ENCODE measurements around the gene CILP. TPM values are rescaled to one million over a fixed set of nuclear protein-coding genes. Genes with fewer than 3 reads are reported as not detected.

Gene CILP
- 1 to 10 TPM; 1.4 to 8.5 TPM for total RNA-seq
- 1 to 10 TPM; 1.5 to 2.6 (median 1.6) TPM for polyA plus RNA-seq (ENCODE audit: insufficient read length in 6 of 6)
- long read RNA-seq, donor 1 = 0 reads
- long read RNA-seq, donor 2 = 0 reads
- long read RNA-seq, donor 3 = 0 reads
- long read RNA-seq, donor 4, full-length matches to known transcripts = 1 of 2 reads
- long read RNA-seq, donor 4, partial matches to known transcripts = 0 of 2 reads
- long read RNA-seq, donor 4, other reads (novel, unspliced or antisense) = 1 of 2 reads
- long read RNA-seq, donor 5 = 0 reads
- long read RNA-seq, donor 6 = 0 reads
- long read RNA-seq, donor 7 = 0 reads
- long read RNA-seq, donor 8 = 0 reads
- long read RNA-seq, donor 9 = 0 reads
- long read RNA-seq, donor 10, partial matches to known transcripts = 0 of 1 reads
- long read RNA-seq, donor 10, other reads (novel, unspliced or antisense) = 1 of 1 reads
- long read RNA-seq, donor 11 = 0 reads
- long read RNA-seq, donor 12 = 0 reads

GRCh38 chr15:65210770-65211481, at the start of gene CILP:
TSS of gene CILP (minus strand) at chr15:65211473. CDS start at chr15:65209755, 1,718 bp downstream.
- ATAC-seq = no peak
- DNase-seq = no peak
- peaks cover 0 to 9% of the 10 kb centered on the region in 2 donors for H3K4me1 ChIP-seq
- H3K27ac ChIP-seq = no peak within 1 kb of the TSS
- H3K9me3 ChIP-seq = no peaks in the 10 kb centered on the region
- H3K4me3 ChIP-seq = no peak within 1 kb of the TSS
- no peaks in the 10 kb centered on the region for H3K27me3 ChIP-seq
- intact Hi-C loops (cut with DNase I) = no loop called here
- no peaks in the 10 kb centered on the region for H3K36me3 ChIP-seq
- TF ChIP-seq CTCF (IDR thresholded peaks at IDR 0.05) = no peak

GRCh38 chr15:65260968-65261367, 49.7 kb upstream of the CILP start:
- no peaks in the 10 kb centered on the region for H3K9me3 ChIP-seq
- H3K4me3 ChIP-seq = no peak overlapping the region
- H3K36me3 ChIP-seq = peaks cover 0 to 51% of the 10 kb centered on the region in 2 donors
- intact Hi-C loops (cut with DNase I) = no loop called here
- no peak overlapping the region for H3K27ac ChIP-seq
- H3K4me1 ChIP-seq = no peaks in the 10 kb centered on the region
- ATAC-seq = no peak
- TF ChIP-seq CTCF (IDR thresholded peaks at IDR 0.05) = no peak
- no peak for DNase-seq
- no peaks in the 10 kb centered on the region for H3K27me3 ChIP-seq

- H3K4me1 ChIP-seq = no peaks in the 10 kb centered on the region
- H3K27ac ChIP-seq = peak overlapping the region in 1 of 2 donors; percentile 46
- no peaks in the 10 kb centered on the region for H3K27me3 ChIP-seq
- no peak overlapping the region for H3K4me3 ChIP-seq
- DNase-seq (peak in 1 of 4 donors; percentile 54), ATAC-seq (peak; percentile 45)
- intact Hi-C loops (cut with DNase I) = no loop called here
- no peak for TF ChIP-seq CTCF (IDR thresholded peaks at IDR 0.05)
- H3K9me3 ChIP-seq = no peaks in the 10 kb centered on the region
- H3K36me3 ChIP-seq = peaks cover 0 to 49% of the 10 kb centered on the region in 2 donors
These were observed 48.1 kb upstream of the CILP start for GRCh38 chr15:65259367-65259797.

GRCh38 chr15:65258375-65259262, 47.3 kb upstream of the CILP start:
- TF ChIP-seq CTCF (IDR thresholded peaks at IDR 0.05) = no peak
- intact Hi-C loops (cut with DNase I) = no loop called here
- Histone ChIP-seq H3K4me1 (no peaks in the 10 kb centered on the region), H3K9me3 (no peaks in the 10 kb centered on the region), H3K27me3 (no peaks in the 10 kb centered on the region), H3K4me3 (no peak overlapping the region), H3K36me3 (peaks cover 0 to 46% of the 10 kb centered on the region in 2 donors), H3K27ac (peak overlapping the region in 1 of 2 donors; percentile 46)
- peak in 2 of 4 donors; percentile 77 to 85 for DNase-seq
- ATAC-seq = peak; percentile 41

Measured in left lung (tissue), 14 donors.